NT2/D1 (cell line): ENCODE data around the gene MEN1.

Experiments used
- YY1 ChIP-seq: IDR thresholded peaks from 2 replicates; pipeline ENCODE4 v1.6.1; 2011; ENCODE audit not compliant: insufficient read length, insufficient read depth
- ZNF274 ChIP-seq: IDR thresholded peaks from 2 replicates; pipeline ENCODE4 v1.6.1; 2011; ENCODE audit warnings: mild to moderate bottlenecking, low read depth, low read length

DNA sequence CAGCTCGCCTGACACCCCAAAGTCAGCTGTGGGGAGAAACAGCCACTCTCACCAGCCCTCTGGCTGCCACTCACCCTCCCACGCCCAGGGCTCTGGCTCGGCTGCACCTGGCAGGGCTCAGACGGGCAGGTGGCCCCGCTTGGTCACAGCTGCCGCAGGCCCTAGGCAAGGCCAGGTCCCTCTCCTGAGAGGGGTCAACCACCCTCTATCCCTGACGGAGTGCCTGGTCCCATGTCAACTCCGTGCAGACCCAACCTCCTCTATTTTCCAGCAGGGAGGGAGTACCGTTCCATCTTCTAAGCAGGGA lies 9.2 kb downstream of the MEN1 start:
- TF ChIP-seq ZNF274 (no peak), YY1 (no peak)
